CD14-positive monocyte (primary cell): ENCODE data around the gene KLHL3. TPM values are rescaled to one million over a fixed set of nuclear protein-coding genes. Genes with fewer than 3 reads are reported as not detected.
A peak's percentile ranks its signal among the peaks of the same experiment; 100 is the strongest.

Experiments
- DNase-seq, 3 donors: peaks; one replicate each; pipeline ENCODE4 v3.0.0-alpha.2; 2011 to 2022
- H2AFZ ChIP-seq: 2 replicates; pipeline ENCODE4 v1.6.0; 2012; ENCODE audit warnings: mild to moderate bottlenecking, low read depth, low read length, inconsistent platforms; ENCODE audit not compliant: insufficient read depth, poor library complexity, severe bottlenecking
- H3K27ac ChIP-seq, 2 donors: 1 replicate in 1 of 2; 2 replicates in 1 of 2; pipeline ENCODE4 v1.5.1; 2012 to 2013; ENCODE audit warnings: low read length in 2 of 2, control low read depth in 1 of 2, inconsistent platforms in 1 of 2, low read depth in 1 of 2, mild to moderate bottlenecking in 1 of 2
- H3K27me3 ChIP-seq, 2 donors: one replicate each; pipeline versions ENCODE4 v1.6.0 to v1.6.1; 2011 to 2013; ENCODE audit warnings: low read length in 2 of 2; ENCODE audit not compliant: control insufficient read depth in 2 of 2, insufficient read depth in 2 of 2
- H3K36me3 ChIP-seq, 2 donors: replicated peaks in 1 of 2; 1 replicate in 1 of 2; 2 replicates in 1 of 2; pipeline versions ENCODE4 v1.5.1 to v1.6.1; 2012 to 2013; ENCODE audit warnings: low read length in 2 of 2, control low read depth in 1 of 2, inconsistent platforms in 1 of 2, mild to moderate bottlenecking in 1 of 2; ENCODE audit not compliant: insufficient read depth in 2 of 2, control insufficient read depth in 1 of 2
- H3K4me1 ChIP-seq, 2 donors: 1 replicate in 1 of 2; 2 replicates in 1 of 2; pipeline versions ENCODE4 v1.5.1 to v1.6.1; 2012 to 2013; ENCODE audit warnings: low read length in 2 of 2, control low read depth in 1 of 2, inconsistent platforms in 1 of 2, mild to moderate bottlenecking in 1 of 2, moderate library complexity in 1 of 2; ENCODE audit not compliant: insufficient read depth in 2 of 2, control insufficient read depth in 1 of 2
- H3K4me2 ChIP-seq: replicated peaks from 2 replicates; pipeline ENCODE3; 2012; ENCODE audit warnings: low read length, moderate library complexity, mild to moderate bottlenecking; ENCODE audit not compliant: poor library complexity, severe bottlenecking; ENCODE audit errors: extremely low read depth
- H3K4me3 ChIP-seq, 3 experiments: fragments of 200-600 bp in 1 of 3; sonication (generic) in 1 of 3; replicated peaks in 1 of 3; 1 replicate in 2 of 3; 2 replicates in 1 of 3; pipeline ENCODE4 v1.5.1; 2011 to 2013; ENCODE audit warnings: low read length in 3 of 3, mild to moderate bottlenecking in 3 of 3, control low read depth in 2 of 3, low read depth in 2 of 3, inconsistent platforms in 1 of 3, moderate library complexity in 1 of 3
- H3K79me2 ChIP-seq: 2 replicates; pipeline ENCODE4 v1.6.0; 2012; ENCODE audit warnings: mild to moderate bottlenecking, control low read depth, inconsistent platforms, low read length, moderate library complexity; ENCODE audit not compliant: insufficient read depth
- H3K9ac ChIP-seq: 2 replicates; pipeline ENCODE4 v1.6.0; 2017; ENCODE audit warnings: low read length, mild to moderate bottlenecking; ENCODE audit not compliant: insufficient read depth, poor library complexity, severe bottlenecking
- H3K9me3 ChIP-seq, 2 donors: replicated peaks in 1 of 2; 1 replicate in 1 of 2; 2 replicates in 1 of 2; pipeline versions ENCODE4 v1.5.1 to v1.6.1; 2012 to 2013; ENCODE audit warnings: low read length in 2 of 2, control low read depth in 1 of 2; ENCODE audit not compliant: control insufficient read depth in 1 of 2, insufficient read depth in 1 of 2
- H4K20me1 ChIP-seq: 2 replicates; pipeline ENCODE4 v1.6.0; 2012; ENCODE audit warnings: mild to moderate bottlenecking, low read length, control low read depth, moderate library complexity; ENCODE audit not compliant: insufficient read depth
- H3K27ac Mint-ChIP-seq, 7 donors: one replicate each; pipeline ENCODE4 v1.8.0; 2020; ENCODE audit warnings: mild to moderate bottlenecking in 7 of 7, mixed read lengths in 7 of 7, moderate library complexity in 6 of 7, inconsistent platforms in 2 of 7
- H3K27me3 Mint-ChIP-seq, 3 donors: one replicate each; pipeline ENCODE4 v1.8.0; 2021 to 2022; ENCODE audit warnings: low read depth in 3 of 3, mild to moderate bottlenecking in 3 of 3, mixed read lengths in 3 of 3, moderate library complexity in 3 of 3, inconsistent platforms in 1 of 3
- H3K36me3 Mint-ChIP-seq, 2 donors: one replicate each; pipeline ENCODE4 v1.8.0; 2020; ENCODE audit warnings: mixed read lengths in 2 of 2, inconsistent platforms in 1 of 2, mild to moderate bottlenecking in 1 of 2
- H3K4me1 Mint-ChIP-seq: one replicate; pipeline ENCODE4 v1.8.0; 2020; ENCODE audit warnings: mild to moderate bottlenecking, mixed read lengths
- H3K4me3 Mint-ChIP-seq, 2 donors: one replicate each; pipeline ENCODE4 v1.8.0; 2020; ENCODE audit warnings: mild to moderate bottlenecking in 2 of 2, mixed read lengths in 2 of 2, moderate library complexity in 1 of 2
- H3K9me3 Mint-ChIP-seq, 7 donors: one replicate each; pipeline ENCODE4 v1.8.0; 2020 to 2022; ENCODE audit warnings: mixed read lengths in 7 of 7, mild to moderate bottlenecking in 6 of 7, moderate library complexity in 6 of 7, inconsistent platforms in 2 of 7
- WGBS: methylation state at CpG from one replicate; pipeline ENCODE4 v1.1.5; 2013; ENCODE audit warnings: missing lambda C conversion rate; ENCODE audit not compliant: insufficient coverage; 5-methylcytosine and 5-hydroxymethylcytosine counted together
- intact Hi-C, 2 donors: fragments of 100-400 bp; cut with micrococcal nuclease; formaldehyde crosslinking; loops; one replicate each; pipeline versions ENCODE4 v1.15.0 to v1.15.1; 2023
- polyA plus RNA-seq, 3 donors: library from polyadenylated mRNA; depleted of rRNA in 1 of 3; unstranded in 2 of 3; stranded (reverse) in 1 of 3; fragments of 300-500 nt in 2 of 3; fragments of >200 nt in 1 of 3; fragmentation: Illumina TruSeq in 2 of 3; gene quantifications; 1 replicate in 2 of 3; 2 replicates in 1 of 3; pipeline ENCODE4 v1.2.3, GENCODE V29; 2012 to 2021
- TF ChIP-seq, protein P1 (sequence below): fragments of 200-600 bp; IDR thresholded peaks from one replicate; pipeline ENCODE4 v1.8.0; 2022; ENCODE audit warnings: antibody characterized with exemption, mild to moderate bottlenecking

The KLHL3 gene
- polyA plus RNA-seq, 3 donors, result 0.71 TPM; not detected in 2

DNA sequence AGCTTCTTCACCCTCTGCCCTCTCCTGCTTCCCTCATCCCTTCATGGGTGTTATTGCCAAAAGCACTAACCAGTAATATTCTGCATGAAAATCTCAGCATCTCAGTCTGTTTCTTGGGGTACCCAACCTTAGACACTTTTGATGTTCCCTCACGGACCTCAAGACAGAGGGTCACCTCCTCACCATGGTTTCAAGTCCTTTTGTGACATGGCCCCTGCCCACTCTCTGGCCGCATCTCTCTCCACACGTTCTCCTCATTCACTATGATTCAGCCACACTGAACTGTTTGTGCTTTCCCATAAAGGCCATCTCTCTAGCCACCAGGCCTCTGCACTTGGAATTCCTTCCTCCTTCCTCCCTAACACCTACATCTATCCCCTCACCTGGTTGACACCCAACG, 125.3 kb downstream of the KLHL3 start:
- H3K79me2 ChIP-seq, result no peaks in the 10 kb centered on the region
- H3K4me1 Mint-ChIP-seq, result peaks cover 35% of the 10 kb centered on the region
- no peak overlapping the region for H3K4me2 ChIP-seq
- H3K4me3 ChIP-seq, result no peak overlapping the region
- peaks cover 5 to 14% (median 7%) of the 10 kb centered on the region in 3 donors for H3K27me3 Mint-ChIP-seq
- H3K36me3 ChIP-seq, result no peaks in the 10 kb centered on the region
- no peak overlapping the region for H3K9ac ChIP-seq
- H3K9me3 Mint-ChIP-seq, result no peaks in the 10 kb centered on the region
- no peaks in the 10 kb centered on the region for H4K20me1 ChIP-seq
- no peaks in the 10 kb centered on the region for H3K9me3 ChIP-seq
- H2AFZ ChIP-seq, result no peak overlapping the region
- H3K27me3 ChIP-seq, result peaks cover 0 to 7% of the 10 kb centered on the region in 2 donors
- TF ChIP-seq, protein P1, sequence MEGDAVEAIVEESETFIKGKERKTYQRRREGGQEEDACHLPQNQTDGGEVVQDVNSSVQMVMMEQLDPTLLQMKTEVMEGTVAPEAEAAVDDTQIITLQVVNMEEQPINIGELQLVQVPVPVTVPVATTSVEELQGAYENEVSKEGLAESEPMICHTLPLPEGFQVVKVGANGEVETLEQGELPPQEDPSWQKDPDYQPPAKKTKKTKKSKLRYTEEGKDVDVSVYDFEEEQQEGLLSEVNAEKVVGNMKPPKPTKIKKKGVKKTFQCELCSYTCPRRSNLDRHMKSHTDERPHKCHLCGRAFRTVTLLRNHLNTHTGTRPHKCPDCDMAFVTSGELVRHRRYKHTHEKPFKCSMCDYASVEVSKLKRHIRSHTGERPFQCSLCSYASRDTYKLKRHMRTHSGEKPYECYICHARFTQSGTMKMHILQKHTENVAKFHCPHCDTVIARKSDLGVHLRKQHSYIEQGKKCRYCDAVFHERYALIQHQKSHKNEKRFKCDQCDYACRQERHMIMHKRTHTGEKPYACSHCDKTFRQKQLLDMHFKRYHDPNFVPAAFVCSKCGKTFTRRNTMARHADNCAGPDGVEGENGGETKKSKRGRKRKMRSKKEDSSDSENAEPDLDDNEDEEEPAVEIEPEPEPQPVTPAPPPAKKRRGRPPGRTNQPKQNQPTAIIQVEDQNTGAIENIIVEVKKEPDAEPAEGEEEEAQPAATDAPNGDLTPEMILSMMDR, result no peak
- peak overlapping the region in 1 of 7 donors; percentile 12 for H3K27ac Mint-ChIP-seq
- H3K4me1 ChIP-seq, result peaks cover 15 to 20% of the 10 kb centered on the region in 2 donors
- no peak overlapping the region for H3K27ac ChIP-seq
- no peak for DNase-seq
- intact Hi-C loops, result no loop called here
- WGBS, result 96% methylated on average over 4 of the region's 4 CpGs
- no peaks in the 10 kb centered on the region for H3K36me3 Mint-ChIP-seq
- no peak overlapping the region for H3K4me3 Mint-ChIP-seq

DNA sequence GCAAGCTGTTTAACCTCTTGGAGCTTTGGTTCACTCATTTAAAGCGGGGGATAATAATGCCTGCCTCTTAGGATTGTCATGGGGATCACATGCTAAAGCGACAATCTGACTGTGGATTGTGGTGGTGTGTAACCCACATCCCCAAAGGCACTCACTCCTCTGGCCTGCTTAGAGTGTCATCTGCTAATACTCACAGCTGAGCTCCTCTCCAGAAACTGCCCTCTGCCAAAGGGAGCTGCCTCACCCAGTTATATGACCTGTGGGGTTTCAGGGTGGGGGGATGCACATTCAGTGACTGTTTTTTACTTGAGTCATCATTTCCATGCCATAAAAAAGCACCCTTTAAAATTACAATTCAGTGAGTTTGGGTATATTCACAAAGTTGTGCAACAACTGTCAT, 126.8 kb downstream of the KLHL3 start:
- Histone ChIP-seq H3K4me3 (no peak overlapping the region), H3K36me3 (no peaks in the 10 kb centered on the region), H3K27ac (no peak overlapping the region), H4K20me1 (no peaks in the 10 kb centered on the region), H3K79me2 (no peaks in the 10 kb centered on the region), H3K27me3 (peaks cover 7 to 15% of the 10 kb centered on the region in 2 donors), H3K9ac (no peak overlapping the region), H2AFZ (no peak overlapping the region), H3K9me3 (no peaks in the 10 kb centered on the region), H3K4me1 (peaks cover 15 to 16% of the 10 kb centered on the region in 2 donors), H3K4me2 (no peak overlapping the region)
- Mint-ChIP-seq H3K4me1 (peaks cover 34% of the 10 kb centered on the region), H3K36me3 (no peaks in the 10 kb centered on the region), H3K27me3 (peaks cover 13 to 20% (median 17%) of the 10 kb centered on the region in 3 donors), H3K4me3 (no peak overlapping the region), H3K9me3 (no peaks in the 10 kb centered on the region), H3K27ac (no peak overlapping the region)
- no peak for DNase-seq
- WGBS, result 100% methylated on average over 1 of the region's 2 CpGs
- TF ChIP-seq, protein P1, result no peak
- intact Hi-C loops, result no loop called here
